Activated naive CD8-positive, alpha-beta T cell treated with anti-CD3 and anti-CD28 coated beads, Interleukin-2, amount 50 U/mL, for 16 hours (primary cell): ENCODE measurements around the gene TPRA1.
"Not testable (repeated sequence)": the region's sequence is repeated elsewhere in the genome, so short reads cannot be mapped to it uniquely, and the experiment has no call there.

Experiments used
- DNase-seq: peaks from one replicate; pipeline ENCODE4 v3.0.0-alpha.2; 2020; ENCODE audit warnings: low read depth, low spot score

Gene TPRA1

GRCh38 chr3:127536830-127537812 is 53.4 kb downstream of the TPRA1 start:
- DNase-seq = no peak

- no peak for DNase-seq
These were observed 54.4 kb downstream of the TPRA1 start for GRCh38 chr3:127535901-127536829.

- no peak for DNase-seq
These were observed 55.3 kb downstream of the TPRA1 start for GRCh38 chr3:127535106-127535785.

- DNase-seq = no peak
These were observed 56.0 kb downstream of the TPRA1 start for GRCh38 chr3:127534564-127534963.

GRCh38 chr3:127534161-127534451 is 56.4 kb downstream of the TPRA1 start:
- no peak for DNase-seq

GRCh38 chr3:127532561-127533203 is 57.9 kb downstream of the TPRA1 start:
- DNase-seq = no peak

GRCh38 chr3:127531821-127532220 is 58.7 kb downstream of the TPRA1 start:
- DNase-seq = no peak

- not testable (repeated sequence) for DNase-seq
These were observed 59.7 kb downstream of the TPRA1 start for GRCh38 chr3:127530863-127531262.

- no peak for DNase-seq
These were observed 61.0 kb downstream of the TPRA1 start for GRCh38 chr3:127529346-127530188.

GRCh38 chr3:127525373-127525772 is 65.2 kb downstream of the TPRA1 start:
- no peak for DNase-seq

- no peak for DNase-seq
These were observed 66.1 kb downstream of the TPRA1 start for GRCh38 chr3:127524296-127524896.
